Embryonic facial prominence (tissue), 1 donor: ENCODE results near the gene ITPR2.
"Not testable (repeated sequence)": the region's sequence is repeated elsewhere in the genome, so short reads cannot be mapped to it uniquely, and the experiment has no call there.

Source experiments
- DNase-seq: peaks from one replicate; pipeline ENCODE4 v3.0.0-alpha.2; 2016; ENCODE audit errors: extremely low spot score

Gene ITPR2

GRCh38 chr12:26701604-26702215 lies 131.3 kb downstream of the ITPR2 start:
- no peak for DNase-seq

GRCh38 chr12:26700430-26700829 lies 132.6 kb downstream of the ITPR2 start:
- DNase-seq, result no peak

GRCh38 chr12:26699237-26699636 lies 133.8 kb downstream of the ITPR2 start:
- no peak for DNase-seq

DNA sequence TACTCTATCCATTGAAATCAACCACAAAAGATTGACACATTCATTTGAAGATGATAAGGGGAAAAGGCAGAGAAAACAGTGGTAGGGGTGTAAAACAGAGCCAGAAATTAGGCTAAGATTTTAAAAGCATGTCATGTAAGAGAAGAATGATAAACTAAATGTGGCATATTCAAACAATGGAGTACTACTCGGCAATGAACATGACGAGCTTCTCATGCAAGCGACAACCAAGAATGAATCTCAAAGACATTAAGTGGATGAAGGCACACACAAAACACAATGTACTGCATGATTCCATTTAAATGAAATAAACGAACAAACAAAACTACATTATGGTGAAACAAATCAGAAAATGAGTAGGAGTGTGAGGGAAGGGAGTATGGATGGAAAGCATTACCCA lies 134.8 kb downstream of the ITPR2 start:
- no peak for DNase-seq

DNA sequence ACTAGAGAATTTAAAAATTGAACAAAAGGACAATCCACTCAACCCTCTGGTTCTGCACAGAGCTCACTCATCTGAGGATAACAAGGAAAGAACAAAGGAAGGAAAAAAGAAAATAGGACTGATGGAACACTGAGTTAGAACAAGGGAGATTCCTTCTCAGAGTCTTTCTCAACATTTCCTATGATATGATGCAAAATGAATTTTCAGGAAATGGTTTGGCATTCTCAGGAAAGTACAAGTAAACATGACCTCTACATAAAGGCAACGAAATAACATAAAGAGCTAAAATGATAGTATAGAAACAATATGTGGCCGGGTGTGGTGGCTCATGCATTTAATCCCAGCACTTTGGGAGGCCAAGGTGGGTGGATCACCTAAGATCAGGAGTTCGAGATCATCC lies 135.8 kb downstream of the ITPR2 start:
- DNase-seq, result no peak

DNA sequence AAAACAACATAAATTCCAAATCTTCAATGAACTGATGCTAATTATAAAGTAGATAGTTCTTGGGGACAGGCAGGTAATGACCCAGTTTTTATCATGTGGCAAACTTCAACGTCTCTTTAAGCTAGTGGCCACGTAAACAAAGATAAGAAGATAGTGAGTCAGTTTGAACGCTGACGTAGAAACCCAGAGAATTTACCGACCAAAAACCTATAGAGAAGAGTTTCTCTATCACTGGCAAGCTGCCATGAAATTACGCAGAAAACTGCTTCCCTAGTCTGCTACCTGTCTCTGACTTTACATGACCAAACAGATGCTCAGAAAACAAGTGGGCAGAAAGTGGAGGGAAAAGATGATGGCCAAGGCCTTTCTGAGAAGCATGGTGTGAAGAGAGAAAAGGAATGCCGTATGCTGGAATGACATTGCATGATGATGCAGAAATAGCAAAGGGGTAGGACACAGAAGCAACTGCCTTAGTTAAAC lies 136.3 kb downstream of the ITPR2 start:
- no peak for DNase-seq

- DNase-seq, result no peak
Measured at GRCh38 chr12:26696048-26696612, 136.9 kb downstream of the ITPR2 start.

- DNase-seq, result no peak
Measured at GRCh38 chr12:26694402-26694801, 138.6 kb downstream of the ITPR2 start.

- no peak for DNase-seq
Measured at GRCh38 chr12:26692407-26692806, 140.6 kb downstream of the ITPR2 start.

DNA sequence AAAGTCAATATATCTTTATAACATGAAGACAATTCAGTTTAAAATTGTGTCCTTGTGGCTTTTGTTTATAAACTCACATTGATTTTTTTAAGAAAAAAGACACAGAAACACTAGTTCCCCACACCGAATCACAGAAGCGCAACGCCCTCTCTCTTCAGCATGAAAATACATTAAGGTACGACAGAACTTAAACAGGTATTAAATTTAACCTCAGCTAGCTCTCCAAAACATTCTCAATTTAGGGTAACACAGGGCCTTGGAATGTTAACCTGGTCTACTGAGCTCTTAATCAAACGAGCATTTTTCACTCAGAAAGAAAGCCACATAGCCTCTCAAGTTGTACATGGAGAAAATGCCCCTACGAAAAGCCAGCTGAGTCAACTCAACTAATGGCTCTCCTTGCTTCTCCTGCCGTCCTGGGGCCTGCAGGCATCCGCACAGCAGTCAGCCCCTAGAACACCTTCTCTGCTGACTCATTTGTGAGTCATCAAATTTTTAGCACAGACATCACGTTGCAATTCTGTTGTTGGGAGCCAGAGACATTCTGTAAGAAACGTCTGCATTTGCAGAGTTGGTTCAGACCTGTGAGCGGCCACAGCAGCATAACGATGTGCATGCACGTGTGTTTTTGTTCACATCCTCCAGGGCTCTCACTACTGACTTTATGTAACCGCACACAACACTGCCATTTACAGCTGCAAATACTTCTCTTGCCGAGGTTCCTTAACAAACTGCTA lies 141.6 kb downstream of the ITPR2 start:
- no peak for DNase-seq

GRCh38 chr12:26690601-26691000 lies 142.4 kb downstream of the ITPR2 start:
- DNase-seq, result no peak

DNA sequence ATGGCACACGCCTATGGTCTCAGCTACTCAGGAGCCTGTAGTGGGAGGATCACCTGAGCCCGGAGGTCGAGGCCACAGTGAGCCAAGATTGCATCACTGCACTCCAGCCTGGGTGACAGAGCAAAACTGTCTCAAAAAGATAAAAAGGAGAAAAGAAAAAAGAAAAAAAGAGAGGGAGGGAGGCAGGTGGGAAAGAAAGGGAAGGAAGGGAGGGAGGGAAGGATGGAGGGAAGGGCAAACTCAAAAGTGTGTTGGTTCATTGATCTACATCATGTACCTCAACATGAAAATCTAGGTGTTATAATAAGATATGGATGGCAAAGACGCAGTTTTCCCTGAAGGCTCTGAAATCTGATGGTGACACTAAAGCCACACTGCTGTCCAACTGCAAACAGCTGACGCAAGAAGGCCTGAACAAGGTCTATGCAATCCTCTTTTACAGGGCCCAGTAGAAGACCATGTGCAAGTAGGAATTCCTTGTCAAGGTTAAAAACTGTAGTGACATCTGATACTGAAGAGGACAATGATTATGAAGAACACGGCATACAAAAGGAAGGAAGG lies 143.6 kb downstream of the ITPR2 start:
- DNase-seq, result no peak

- no peak for DNase-seq
Measured at GRCh38 chr12:26688344-26688904, 144.6 kb downstream of the ITPR2 start.

- no peak for DNase-seq
Measured at GRCh38 chr12:26686408-26686807, 146.6 kb downstream of the ITPR2 start.

DNA sequence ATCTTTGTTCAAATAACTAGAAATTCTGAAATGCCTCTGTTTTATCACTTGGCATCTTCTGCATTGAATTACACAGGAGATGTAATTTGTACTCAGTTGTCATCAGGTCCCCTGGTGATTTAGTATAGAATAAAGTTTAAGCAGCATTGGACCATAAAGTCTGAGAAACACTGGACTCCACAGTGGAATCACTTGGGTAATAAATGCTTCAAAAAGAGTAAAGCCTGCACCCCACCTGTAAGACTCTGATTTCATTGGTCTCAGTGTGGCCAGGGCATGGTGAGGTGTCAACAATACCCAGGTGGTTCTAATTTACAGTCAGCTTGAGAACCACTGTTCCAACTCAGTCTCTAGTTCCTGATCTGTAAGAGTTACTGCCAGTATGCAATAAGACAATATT lies 148.9 kb downstream of the ITPR2 start:
- DNase-seq, result no peak

DNA sequence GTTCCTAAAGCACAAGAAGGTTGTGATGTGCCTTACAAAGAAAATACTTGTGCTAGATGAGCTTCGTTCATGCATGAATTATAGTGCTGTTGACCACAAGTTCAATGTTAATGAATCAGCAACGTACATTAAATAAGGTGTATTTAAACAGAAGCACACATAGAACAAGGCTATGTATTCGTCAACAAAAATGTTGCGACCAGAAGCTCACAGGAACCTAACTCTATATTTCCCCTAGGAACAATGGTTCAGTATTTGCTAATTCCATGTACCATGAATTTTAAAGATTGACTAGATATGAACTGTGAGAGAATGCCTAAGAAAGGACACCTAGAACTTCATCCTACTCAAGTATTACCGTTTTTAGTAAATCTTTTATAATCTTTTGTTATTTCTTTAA lies 149.6 kb downstream of the ITPR2 start:
- no peak for DNase-seq

GRCh38 chr12:26680727-26681455 lies 152.1 kb downstream of the ITPR2 start:
- no peak for DNase-seq

DNA sequence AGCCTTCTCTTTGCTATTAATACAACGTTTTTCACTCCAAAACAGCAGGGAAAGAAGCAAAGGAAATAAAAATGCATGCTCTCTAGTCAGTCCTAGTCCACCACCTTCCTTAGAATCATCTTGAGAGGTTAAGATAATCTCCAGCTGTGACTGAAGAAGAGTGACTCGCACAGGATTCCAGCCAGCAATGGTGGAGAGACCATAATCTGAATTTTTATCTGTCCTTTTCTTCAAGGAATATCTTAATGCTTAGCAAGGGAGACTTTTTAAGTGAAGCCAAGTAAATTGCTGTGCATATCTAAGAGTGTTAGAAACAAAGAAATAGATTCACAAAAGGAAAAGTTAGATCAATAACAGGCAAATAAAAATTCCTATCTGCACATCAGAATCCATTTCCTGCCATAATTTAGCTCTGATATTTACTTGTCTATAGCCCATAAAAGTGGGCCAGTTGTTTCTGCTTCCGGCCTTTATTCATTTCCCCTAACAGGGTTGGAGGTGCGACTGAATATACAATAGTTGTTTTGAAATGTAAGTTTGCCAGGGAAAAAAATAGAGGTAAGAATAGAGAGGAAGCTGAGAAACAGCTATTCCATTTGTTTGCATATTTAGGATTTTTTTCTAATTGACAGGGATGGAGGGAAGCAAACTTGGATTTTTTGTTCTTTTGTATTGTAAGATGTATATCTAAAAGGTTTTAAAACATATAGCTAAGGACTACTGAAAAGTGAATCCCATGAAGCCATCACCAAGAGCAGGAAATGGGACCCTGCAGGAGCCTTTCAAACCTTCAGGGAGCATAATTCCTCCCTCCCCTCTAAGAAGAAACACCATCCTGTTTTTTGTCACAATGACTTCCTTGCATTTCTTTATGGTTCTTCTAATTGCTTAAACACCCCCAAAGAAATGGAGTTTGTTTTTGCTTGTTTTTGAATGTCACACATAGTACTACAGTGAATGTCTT lies 154.0 kb downstream of the ITPR2 start:
- no peak for DNase-seq

DNA sequence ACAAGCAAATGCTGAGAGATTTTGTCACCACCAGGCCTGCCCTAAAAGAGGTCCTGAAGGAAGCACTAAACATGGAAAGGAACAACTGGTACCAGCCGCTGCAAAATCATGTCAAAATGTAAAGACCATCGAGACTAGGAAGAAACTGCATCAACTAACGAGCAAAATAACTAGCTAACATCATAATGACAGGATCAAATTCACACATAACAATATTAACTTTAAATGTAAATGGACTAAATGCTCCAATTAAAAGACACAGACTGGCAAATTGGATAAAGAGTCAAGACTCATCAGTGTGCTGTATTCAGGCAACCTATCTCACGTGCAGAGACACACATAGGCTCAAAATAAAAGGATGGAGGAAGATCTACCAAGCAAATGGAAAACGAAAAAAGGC lies 161.5 kb downstream of the ITPR2 start:
- not testable (repeated sequence) for DNase-seq

DNA sequence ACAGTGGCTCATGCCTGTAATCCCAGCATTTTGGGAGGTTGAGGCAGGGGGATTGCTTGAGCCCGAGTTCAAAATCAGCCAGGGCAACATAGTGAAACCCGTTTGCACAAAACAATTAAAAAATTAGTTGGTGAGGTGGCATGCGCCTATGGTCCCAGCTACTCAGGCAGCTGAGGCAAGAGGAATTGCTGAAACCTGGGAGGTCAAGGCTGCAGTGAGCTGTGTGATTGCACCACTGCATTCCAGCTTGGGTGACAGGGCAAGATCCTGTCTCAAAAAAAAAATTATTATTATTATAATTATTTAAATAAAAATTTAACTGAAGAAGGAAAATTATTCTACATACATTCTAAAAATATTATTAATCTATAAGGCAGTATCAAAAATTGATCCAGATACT lies 164.1 kb downstream of the ITPR2 start:
- DNase-seq, result no peak

DNA sequence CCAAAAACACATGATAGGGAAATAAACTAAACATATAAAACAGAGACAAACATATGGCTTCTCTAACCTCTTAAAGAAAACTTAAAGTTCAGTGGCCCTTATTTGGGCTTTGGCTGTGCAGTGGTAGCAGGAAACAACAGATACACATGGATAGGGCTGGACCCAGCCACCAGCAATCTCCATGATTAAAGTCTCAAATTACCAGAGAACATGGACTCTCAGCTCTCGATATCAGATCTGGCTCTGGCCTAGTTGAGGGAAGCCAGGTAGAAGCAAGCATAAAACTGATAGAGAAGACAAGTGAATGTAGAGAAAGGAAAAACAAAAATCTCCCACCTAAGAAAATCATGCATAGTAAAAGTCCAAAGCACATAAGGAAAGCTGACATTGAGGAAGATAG lies 164.8 kb downstream of the ITPR2 start:
- no peak for DNase-seq
